Stimulated activated CD8-positive, alpha-beta memory T cell treated with anti-CD3 and anti-CD28 coated beads, Interleukin-15, amount 100 ng/mL, for 48 hours (primary cell): ENCODE results near the gene ANP32D.
"Not testable (repeated sequence)": the region's sequence is repeated elsewhere in the genome, so short reads cannot be mapped to it uniquely, and the experiment has no call there.

Experiments
- DNase-seq, 2 donors: peaks; one replicate each; pipeline ENCODE4 v3.0.0-alpha.2; 2020; ENCODE audit warnings: low read depth in 2 of 2

ANP32D gene

GRCh38 chr12:48500281-48500680, 27.9 kb downstream of the ANP32D start:
- DNase-seq, result not testable (repeated sequence)

- not testable (repeated sequence) for DNase-seq
Measured at GRCh38 chr12:48506836-48507235, 34.5 kb downstream of the ANP32D start.

GRCh38 chr12:48508987-48509386, 36.6 kb downstream of the ANP32D start:
- DNase-seq, result no peak

DNA sequence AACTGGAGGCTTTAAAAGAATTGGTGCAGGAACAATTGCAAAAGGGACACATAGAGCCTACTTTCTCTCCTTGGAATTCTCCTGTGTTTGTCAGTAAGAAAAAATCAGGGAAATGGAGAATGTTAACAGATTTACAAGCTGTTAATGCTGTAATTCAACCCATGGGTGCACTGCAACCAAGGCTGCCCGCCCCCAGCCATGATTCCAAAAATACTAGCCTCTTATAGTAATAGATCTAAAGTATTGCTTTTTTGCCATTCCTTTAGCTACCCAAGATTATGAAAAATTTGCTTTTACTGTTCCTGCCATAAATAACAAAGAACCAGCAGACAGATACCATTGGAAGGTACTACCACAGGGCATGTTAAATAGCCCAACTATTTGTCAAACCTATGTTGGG, 37.8 kb downstream of the ANP32D start:
- DNase-seq, result no peak

- no peak for DNase-seq
Measured at GRCh38 chr12:48512855-48513254, 40.5 kb downstream of the ANP32D start.

- no peak for DNase-seq
Measured at GRCh38 chr12:48514728-48515127, 42.4 kb downstream of the ANP32D start.

DNA sequence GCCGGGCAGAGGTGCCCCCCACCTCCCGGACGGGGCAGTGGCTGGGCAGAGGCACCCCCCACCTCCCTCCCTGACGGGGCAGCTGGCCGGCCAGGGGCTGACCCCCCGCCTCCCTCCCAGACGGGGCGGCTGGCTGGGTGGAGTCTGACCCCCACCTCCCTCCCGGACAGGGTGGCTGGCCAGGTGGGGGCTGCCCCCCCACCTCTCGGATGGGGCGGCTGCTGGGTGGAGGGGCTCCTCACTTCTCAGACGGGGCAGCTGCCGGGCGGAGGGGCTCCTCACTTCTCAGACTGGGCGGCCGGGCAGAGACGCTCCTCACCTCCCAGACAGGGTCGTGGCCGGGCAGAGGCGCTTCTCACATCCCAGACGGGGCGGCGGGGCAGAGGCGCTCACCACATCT, 48.0 kb downstream of the ANP32D start:
- DNase-seq, result not testable (repeated sequence)
